ENCODE measurements around the gene SSBP3.

DNA sequence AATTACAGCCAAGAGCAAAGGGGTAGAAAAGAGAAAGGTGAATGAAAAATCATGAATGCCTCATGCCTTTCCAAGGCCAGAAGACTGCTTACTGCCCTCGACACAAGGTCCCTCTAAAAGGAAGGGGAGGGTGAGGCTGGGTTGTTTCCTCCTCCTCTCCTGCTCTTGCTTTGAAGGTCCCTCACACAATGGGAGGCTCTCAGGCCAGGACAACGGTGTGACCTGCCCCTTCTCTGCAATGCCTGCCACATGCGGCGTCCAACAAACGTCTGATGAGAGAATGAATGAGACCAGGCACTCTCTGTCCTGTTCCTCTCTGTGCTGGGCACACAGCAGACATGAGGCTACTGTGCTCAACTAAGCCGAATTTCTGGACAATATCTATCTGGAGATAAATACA lies 51.3 kb downstream of the SSBP3 start:
- TF ChIP-seq CTCF (IDR thresholded peaks at IDR 0.05) = no peak
- no peak for TF ChIP-seq POLR2A (IDR thresholded peaks at IDR 0.05; ENCODE audit: low read depth)
